Neural progenitor cell (in vitro differentiated cells): Measurements from ENCODE around the gene ZNF567.

Experiments
- CTCF ChIP-seq: fragments of 200-600 bp; sonication (generic); IDR thresholded peaks from 2 replicates; pipeline ENCODE4 v1.5.1; 2017; ENCODE audit warnings: antibody characterized with exemption, mild to moderate bottlenecking
- EZH2 ChIP-seq: fragments of 200-600 bp; sonication (generic); IDR thresholded peaks from 2 replicates; pipeline ENCODE4 v1.6.1; 2017; ENCODE audit warnings: antibody characterized with exemption, mild to moderate bottlenecking, moderate library complexity

GRCh38 chr19:36665832-36666231 is 21.6 kb upstream of the ZNF567 start:
- TF ChIP-seq EZH2 (no peak), CTCF (no peak)
